Epithelial cell of prostate (primary cell): ENCODE measurements around the gene EML1.

Experiments used
- DNase-seq: peaks from one replicate; pipeline ENCODE4 v3.0.0-alpha.2; 2011; ENCODE audit warnings: low read depth, low spot score
- H3K27ac ChIP-seq: fragments of 450-650 bp; 2 replicates; pipeline ENCODE4 v1.5.1; 2017; ENCODE audit warnings: mild to moderate bottlenecking

EML1 gene

GRCh38 chr14:99975190-99975589 lies 182.0 kb downstream of the EML1 start:
- H3K27ac ChIP-seq = no peak overlapping the region
- no peak for DNase-seq

- no peak for DNase-seq
- H3K27ac ChIP-seq = no peak overlapping the region
Measured at GRCh38 chr14:99976021-99976420, 182.8 kb downstream of the EML1 start.

- DNase-seq = no peak
- H3K27ac ChIP-seq = no peak overlapping the region
Measured at GRCh38 chr14:99976681-99977080, 183.5 kb downstream of the EML1 start.

- no peak for DNase-seq
- H3K27ac ChIP-seq = no peak overlapping the region
Measured at GRCh38 chr14:99980299-99980698, 187.1 kb downstream of the EML1 start.

- no peak overlapping the region for H3K27ac ChIP-seq
- no peak for DNase-seq
Measured at GRCh38 chr14:99981806-99982205, 188.6 kb downstream of the EML1 start.

- no peak overlapping the region for H3K27ac ChIP-seq
- DNase-seq = no peak
Measured at GRCh38 chr14:99982537-99983250, 189.5 kb downstream of the EML1 start.

GRCh38 chr14:99983251-99984015 lies 190.2 kb downstream of the EML1 start:
- DNase-seq = no peak
- no peak overlapping the region for H3K27ac ChIP-seq

- no peak for DNase-seq
- no peak overlapping the region for H3K27ac ChIP-seq
Measured at GRCh38 chr14:99984036-99984435, 190.8 kb downstream of the EML1 start.

- no peak overlapping the region for H3K27ac ChIP-seq
- no peak for DNase-seq
Measured at GRCh38 chr14:99986396-99986795, 193.2 kb downstream of the EML1 start.

- H3K27ac ChIP-seq = no peak overlapping the region
- no peak for DNase-seq
Measured at GRCh38 chr14:99989032-99989431, 195.8 kb downstream of the EML1 start.

GRCh38 chr14:99990268-99991170 lies 197.3 kb downstream of the EML1 start:
- DNase-seq = no peak

GRCh38 chr14:99991331-99991730 lies 198.1 kb downstream of the EML1 start:
- DNase-seq = no peak
- H3K27ac ChIP-seq = no peak overlapping the region

More at GRCh38 chr14:99990268-99991170, 197.3 kb downstream of the EML1 start:
- no peak overlapping the region for H3K27ac ChIP-seq
